Upper lobe of left lung (tissue), 6 donors: ENCODE data around the gene SLC22A16. TPM values are rescaled to one million over a fixed set of nuclear protein-coding genes. Genes with fewer than 3 reads are reported as not detected.

Experiments used
- ATAC-seq, 2 donors: fragments of 200-7000 bp; cut with Tn5 transposase; one replicate each; pipeline ENCODE4 v1.9.1; 2022; ENCODE audit warnings: mild to moderate bottlenecking in 2 of 2, moderate library complexity in 2 of 2; ENCODE audit not compliant: low FRiP score in 2 of 2
- DNase-seq, 2 donors: peaks; one replicate each; pipeline ENCODE4 v3.0.0-alpha.2; 2019 to 2020
- H3K27ac ChIP-seq, 4 donors: fragments of 200-600 bp; sonication (generic); one replicate each; pipeline ENCODE4 v1.5.1; 2016 to 2019
- H3K27me3 ChIP-seq, 4 donors: fragments of 200-600 bp; sonication (generic); one replicate each; pipeline ENCODE4 v1.5.1; 2017 to 2019
- H3K36me3 ChIP-seq, 4 donors: fragments of 200-600 bp; sonication (generic); one replicate each; pipeline ENCODE4 v1.5.1; 2016 to 2019
- H3K4me1 ChIP-seq, 4 donors: fragments of 200-600 bp; sonication (generic); one replicate each; pipeline ENCODE4 v1.5.1; 2018 to 2019
- H3K4me3 ChIP-seq, 4 donors: fragments of 200-600 bp; sonication (generic); one replicate each; pipeline ENCODE4 v1.5.1; 2017 to 2019; ENCODE audit warnings: mild to moderate bottlenecking in 2 of 4, moderate library complexity in 1 of 4
- H3K9me3 ChIP-seq, 4 donors: fragments of 200-600 bp; sonication (generic); one replicate each; pipeline ENCODE4 v1.5.1; 2018 to 2019
- CTCF ChIP-seq, 6 experiments: fragments of 450-650 bp in 4 of 6; fragments of 200-600 bp in 2 of 6; sonication (generic) in 2 of 6; IDR thresholded peaks; one replicate each; pipeline ENCODE4 v1.5.1; 2016 to 2019; ENCODE audit warnings: antibody characterized with exemption in 6 of 6
- EP300 ChIP-seq, 4 donors: sonication (generic); formaldehyde crosslinking; IDR thresholded peaks; one replicate each; pipeline ENCODE4 v1.5.1; 2017; ENCODE audit warnings: antibody characterized with exemption in 4 of 4, control low read depth in 2 of 4
- POLR2A ChIP-seq, 4 donors: fragments of 450-650 bp; IDR thresholded peaks; one replicate each; pipeline ENCODE4 v1.5.1; 2016 to 2017; ENCODE audit warnings: antibody characterized with exemption in 4 of 4, mild to moderate bottlenecking in 2 of 4
- POLR2AphosphoS5 ChIP-seq, 2 donors: sonication (generic); formaldehyde crosslinking; IDR thresholded peaks; one replicate each; pipeline ENCODE4 v1.5.1; 2017; ENCODE audit warnings: antibody characterized with exemption in 2 of 2
- WGBS, 2 donors: methylation state at CpG; one replicate each; pipeline ENCODE4 v1.1.5; 2017 to 2018; 5-methylcytosine and 5-hydroxymethylcytosine counted together
- total RNA-seq, 6 donors: library from RNA; depleted of rRNA in 4 of 6; stranded (reverse); fragments of >200 nt in 4 of 6; gene quantifications; one replicate each; pipeline versions ENCODE4 v1.1.0 to v1.2.1, GENCODE V29; 2016 to 2021
- donor health status: DM: no; HTN: no; CAD: no; lungs with moderate emphysema.
- donor health status: DM: no; HTN: yes; CAD: no; lungs with severe emphysema.

Gene SLC22A16
- total RNA-seq, 6 donors from 2014 or later: 0.20 to 1.7 (median 0.59) TPM; not detected in 2

GRCh38 chr6:110446405-110446804, 30.0 kb downstream of the SLC22A16 start:
- no peak for DNase-seq
- 75 to 79% methylated on average over 4 of the region's 4 CpGs for WGBS, 2 donors
- no peaks in the 10 kb centered on the region for H3K4me1 ChIP-seq
- no peaks in the 10 kb centered on the region for H3K9me3 ChIP-seq
- ATAC-seq: no peak
- no peak overlapping the region for H3K4me3 ChIP-seq
- no peaks in the 10 kb centered on the region for H3K27me3 ChIP-seq
- no peaks in the 10 kb centered on the region for H3K36me3 ChIP-seq
- no peak overlapping the region for H3K27ac ChIP-seq
- no peak for TF ChIP-seq POLR2AphosphoS5 (IDR thresholded peaks at IDR 0.05)
- no peak for TF ChIP-seq CTCF (IDR thresholded peaks at IDR 0.05)
- no peak for TF ChIP-seq POLR2A (IDR thresholded peaks at IDR 0.05)
- no peak for TF ChIP-seq EP300 (IDR thresholded peaks at IDR 0.05)

- DNase-seq (no peak), ATAC-seq (no peak)
- no peaks in the 10 kb centered on the region for H3K4me1 ChIP-seq
- 74 to 89% methylated on average over 4 of the region's 4 CpGs for WGBS, 2 donors
- H3K27ac ChIP-seq: no peak overlapping the region
- TF ChIP-seq CTCF (IDR thresholded peaks at IDR 0.05) (no peak), EP300 (IDR thresholded peaks at IDR 0.05) (no peak), POLR2A (IDR thresholded peaks at IDR 0.05) (no peak), POLR2AphosphoS5 (IDR thresholded peaks at IDR 0.05) (no peak)
- H3K36me3 ChIP-seq: no peaks in the 10 kb centered on the region
- no peaks in the 10 kb centered on the region for H3K9me3 ChIP-seq
- H3K4me3 ChIP-seq: no peak overlapping the region
- H3K27me3 ChIP-seq: no peaks in the 10 kb centered on the region
Observed at GRCh38 chr6:110440026-110440425, 36.4 kb downstream of the SLC22A16 start.

- DNase-seq (no peak), ATAC-seq (no peak)
- Histone ChIP-seq H3K27ac (no peak overlapping the region), H3K9me3 (no peaks in the 10 kb centered on the region), H3K36me3 (no peaks in the 10 kb centered on the region), H3K4me3 (no peak overlapping the region), H3K27me3 (no peaks in the 10 kb centered on the region), H3K4me1 (no peaks in the 10 kb centered on the region)
- TF ChIP-seq POLR2AphosphoS5 (IDR thresholded peaks at IDR 0.05): no peak
- TF ChIP-seq POLR2A (IDR thresholded peaks at IDR 0.05): no peak
- WGBS, 2 donors: 58 to 67% methylated on average over 5 of the region's 5 CpGs
Observed at GRCh38 chr6:110439356-110439755, 37.1 kb downstream of the SLC22A16 start.

GRCh38 chr6:110434961-110435602, 41.3 kb downstream of the SLC22A16 start:
- H3K36me3 ChIP-seq: no peaks in the 10 kb centered on the region
- 81 to 89% methylated on average over 7 of the region's 7 CpGs for WGBS, 2 donors
- no peaks in the 10 kb centered on the region for H3K4me1 ChIP-seq
- no peak for DNase-seq
- H3K9me3 ChIP-seq: no peaks in the 10 kb centered on the region
- no peaks in the 10 kb centered on the region for H3K27me3 ChIP-seq
- no peak for ATAC-seq
- no peak overlapping the region for H3K4me3 ChIP-seq
- TF ChIP-seq POLR2AphosphoS5 (IDR thresholded peaks at IDR 0.05): no peak
- no peak for TF ChIP-seq EP300 (IDR thresholded peaks at IDR 0.05)
- no peak for TF ChIP-seq POLR2A (IDR thresholded peaks at IDR 0.05)
- no peak for TF ChIP-seq CTCF (IDR thresholded peaks at IDR 0.05)
- no peak overlapping the region for H3K27ac ChIP-seq

- H3K36me3 ChIP-seq: no peaks in the 10 kb centered on the region
- H3K4me1 ChIP-seq: no peaks in the 10 kb centered on the region
- DNase-seq (no peak), ATAC-seq (no peak)
- H3K27ac ChIP-seq: no peak overlapping the region
- H3K4me3 ChIP-seq: no peak overlapping the region
- no peaks in the 10 kb centered on the region for H3K9me3 ChIP-seq
- 52 to 84% methylated on average over 3 of the region's 3 CpGs for WGBS, 2 donors
- H3K27me3 ChIP-seq: no peaks in the 10 kb centered on the region
- TF ChIP-seq POLR2AphosphoS5 (IDR thresholded peaks at IDR 0.05) (no peak), POLR2A (IDR thresholded peaks at IDR 0.05) (no peak), EP300 (IDR thresholded peaks at IDR 0.05) (no peak), CTCF (IDR thresholded peaks at IDR 0.05) (no peak)
Observed at GRCh38 chr6:110432285-110432900, 44.0 kb downstream of the SLC22A16 start.
